HEK293 (cell line): Measurements from ENCODE around the gene CXXC5.
A peak's percentile ranks its signal among the peaks of the same experiment; 100 is the strongest.

Source experiments
- ELK4 ChIP-seq: IDR thresholded peaks from 2 replicates; pipeline ENCODE4 v1.6.1; 2011; ENCODE audit warnings: mild to moderate bottlenecking, low read depth, low read length, borderline replicate concordance
- GLIS1 ChIP-seq: fragments of 450-650 bp; formaldehyde crosslinking; IDR thresholded peaks from 2 replicates; pipeline ENCODE4 v1.5.1; 2016; ENCODE audit warnings: missing biosample characterization, missing genetic modification characterization
- HOXC10 ChIP-seq: sonication (generic); formaldehyde crosslinking; IDR thresholded peaks from 2 replicates; pipeline ENCODE4 v1.8.1; 2023; ENCODE audit warnings: mild to moderate bottlenecking, missing genetic modification reagents
- KLF1 ChIP-seq: fragments of 450-650 bp; formaldehyde crosslinking; IDR thresholded peaks from 2 replicates; pipeline ENCODE4 v1.5.1; 2016; ENCODE audit warnings: missing biosample characterization, missing genetic modification characterization
- KLF10 ChIP-seq: fragments of 450-650 bp; IDR thresholded peaks from 2 replicates; pipeline ENCODE4 v1.5.1; 2018; ENCODE audit warnings: missing biosample characterization, mild to moderate bottlenecking, missing genetic modification characterization
- KLF17 ChIP-seq: fragments of 450-650 bp; formaldehyde crosslinking; IDR thresholded peaks from 2 replicates; pipeline ENCODE4 v1.5.1; 2016; ENCODE audit warnings: missing biosample characterization, missing genetic modification characterization
- MYNN ChIP-seq: fragments of 450-650 bp; formaldehyde crosslinking; IDR thresholded peaks from 2 replicates; pipeline ENCODE4 v1.5.1; 2016; ENCODE audit warnings: missing biosample characterization, missing genetic modification characterization, borderline replicate concordance
- SCRT2 ChIP-seq: fragments of 450-650 bp; formaldehyde crosslinking; IDR thresholded peaks from 2 replicates; pipeline ENCODE4 v1.5.1; 2016; ENCODE audit warnings: missing biosample characterization, missing genetic modification characterization
- SP7 ChIP-seq: fragments of 450-650 bp; formaldehyde crosslinking; IDR thresholded peaks from 2 replicates; pipeline ENCODE4 v1.5.1; 2016; ENCODE audit warnings: missing biosample characterization, missing genetic modification characterization
- ZBTB17 ChIP-seq: fragments of 450-650 bp; formaldehyde crosslinking; IDR thresholded peaks from 2 replicates; pipeline ENCODE4 v1.5.1; 2016; ENCODE audit warnings: missing biosample characterization, missing genetic modification characterization
- ZBTB21 ChIP-seq: fragments of 450-650 bp; formaldehyde crosslinking; IDR thresholded peaks from 2 replicates; pipeline ENCODE4 v1.5.1; 2017; ENCODE audit warnings: missing biosample characterization, missing genetic modification characterization
- ZBTB26 ChIP-seq: fragments of 450-650 bp; formaldehyde crosslinking; optimal IDR thresholded peaks from 2 replicates; pipeline ENCODE3; 2016; ENCODE audit warnings: missing biosample characterization, mild to moderate bottlenecking, missing genetic modification characterization
- ZBTB49 ChIP-seq: fragments of 450-650 bp; formaldehyde crosslinking; IDR thresholded peaks from 2 replicates; pipeline ENCODE4 v1.5.1; 2016; ENCODE audit warnings: missing biosample characterization, missing genetic modification characterization, low read depth
- ZBTB7A ChIP-seq: fragments of 450-650 bp; formaldehyde crosslinking; IDR thresholded peaks from 2 replicates; pipeline ENCODE4 v1.5.1; 2016; ENCODE audit warnings: low read depth, missing biosample characterization, missing genetic modification characterization
- ZFP37 ChIP-seq: fragments of 450-650 bp; formaldehyde crosslinking; IDR thresholded peaks from 2 replicates; pipeline ENCODE4 v1.5.1; 2016; ENCODE audit warnings: missing biosample characterization, missing genetic modification characterization
- ZNF138 ChIP-seq: fragments of 450-650 bp; formaldehyde crosslinking; IDR thresholded peaks from 2 replicates; pipeline ENCODE4 v1.5.1; 2016; ENCODE audit warnings: missing biosample characterization, missing genetic modification characterization, borderline replicate concordance
- ZNF16 ChIP-seq: fragments of 450-650 bp; formaldehyde crosslinking; IDR thresholded peaks from 2 replicates; pipeline ENCODE4 v1.5.1; 2016; ENCODE audit warnings: low read depth, missing biosample characterization, missing genetic modification characterization
- ZNF266 ChIP-seq: fragments of 450-650 bp; formaldehyde crosslinking; IDR thresholded peaks from 2 replicates; pipeline ENCODE4 v1.5.1; 2016; ENCODE audit warnings: missing biosample characterization, missing genetic modification characterization, low read depth
- ZNF292 ChIP-seq: fragments of 450-650 bp; formaldehyde crosslinking; IDR thresholded peaks from 2 replicates; pipeline ENCODE4 v1.5.1; 2016; ENCODE audit warnings: low read depth, missing biosample characterization, missing genetic modification characterization, borderline replicate concordance
- ZNF350 ChIP-seq: fragments of 450-650 bp; formaldehyde crosslinking; IDR thresholded peaks from 2 replicates; pipeline ENCODE4 v1.5.0; 2017; ENCODE audit warnings: missing biosample characterization, mild to moderate bottlenecking, missing genetic modification characterization
- ZNF366 ChIP-seq: fragments of 450-650 bp; formaldehyde crosslinking; conservative IDR thresholded peaks from 2 replicates; pipeline ENCODE4 v1.5.1; 2016; ENCODE audit warnings: missing biosample characterization, missing genetic modification characterization
- ZNF529 ChIP-seq: fragments of 450-650 bp; formaldehyde crosslinking; IDR thresholded peaks from 2 replicates; pipeline ENCODE4 v1.5.1; 2017; ENCODE audit warnings: missing genetic modification characterization, missing biosample characterization; ENCODE audit not compliant: insufficient replicate concordance
- ZNF600 ChIP-seq: fragments of 450-650 bp; formaldehyde crosslinking; IDR thresholded peaks from 2 replicates; pipeline ENCODE4 v1.5.1; 2016; ENCODE audit warnings: missing biosample characterization, missing genetic modification characterization
- ZNF621 ChIP-seq: fragments of 450-650 bp; formaldehyde crosslinking; IDR thresholded peaks from 2 replicates; pipeline ENCODE4 v1.5.1; 2017; ENCODE audit warnings: missing biosample characterization, missing genetic modification characterization
- ZNF623 ChIP-seq: fragments of 450-650 bp; formaldehyde crosslinking; IDR thresholded peaks from 2 replicates; pipeline ENCODE4 v1.5.1; 2016; ENCODE audit warnings: missing biosample characterization, missing genetic modification characterization
- ZNF677 ChIP-seq: fragments of 450-650 bp; IDR thresholded peaks from 2 replicates; pipeline ENCODE4 v1.5.0; 2018; ENCODE audit warnings: missing biosample characterization, mild to moderate bottlenecking, missing genetic modification characterization, moderate library complexity
- ZNF747 ChIP-seq: fragments of 450-650 bp; formaldehyde crosslinking; IDR thresholded peaks from 2 replicates; pipeline ENCODE4 v1.5.1; 2016; ENCODE audit warnings: missing biosample characterization, missing genetic modification characterization
- ZNF768 ChIP-seq: fragments of 450-650 bp; formaldehyde crosslinking; IDR thresholded peaks from 2 replicates; pipeline ENCODE4 v1.5.1; 2018; ENCODE audit warnings: missing biosample characterization, mild to moderate bottlenecking, missing genetic modification characterization
- ZNF776 ChIP-seq: fragments of 450-650 bp; formaldehyde crosslinking; IDR thresholded peaks from 2 replicates; pipeline ENCODE4 v1.5.0; 2017; ENCODE audit warnings: missing biosample characterization, missing genetic modification characterization, borderline replicate concordance
- ZNF791 ChIP-seq: fragments of 450-650 bp; formaldehyde crosslinking; IDR thresholded peaks from 2 replicates; pipeline ENCODE4 v1.5.1; 2016; ENCODE audit warnings: missing biosample characterization, missing genetic modification characterization
- ZSCAN18 ChIP-seq: fragments of 450-650 bp; formaldehyde crosslinking; IDR thresholded peaks from 2 replicates; pipeline ENCODE4 v1.5.1; 2016; ENCODE audit warnings: missing biosample characterization, missing genetic modification characterization
- ZXDB ChIP-seq: fragments of 450-650 bp; formaldehyde crosslinking; IDR thresholded peaks from 2 replicates; pipeline ENCODE4 v1.5.1; 2016; ENCODE audit warnings: missing biosample characterization, missing genetic modification characterization

CXXC5 gene

GRCh38 chr5:139633295-139634027, 14.7 kb upstream of the CXXC5 start (continued):
- no peak for TF ChIP-seq ZBTB21 (tag by site-specific recombination)
- TF ChIP-seq MYNN (tag by site-specific recombination) = peak; percentile 89
- peak; percentile 72 for TF ChIP-seq ZBTB17 (tag by site-specific recombination)
- TF ChIP-seq ZXDB = 0 out of 2 replicates have a peak, but pooled peaks have one; percentile 36
- TF ChIP-seq SP7 = peak; percentile 47; the same call in 1 of the 2 replicates
- no peak for TF ChIP-seq ZSCAN18
- TF ChIP-seq ZNF600 (tag by site-specific recombination) = 0 out of 2 replicates have a peak, but pooled peaks have one; percentile 16
- TF ChIP-seq ZBTB49 (tag by site-specific recombination) = no peak
- no peak for TF ChIP-seq SCRT2 (tag by site-specific recombination)
- TF ChIP-seq ZFP37 (tag by site-specific recombination) = no peak; the same call in 1 of the 2 replicates
- no peak for TF ChIP-seq ZNF266 (tag by site-specific recombination)
- TF ChIP-seq ZNF16 (tag by site-specific recombination) = no peak
- no peak for TF ChIP-seq ZNF776 (tag by site-specific recombination)
- TF ChIP-seq ZNF292 = no peak
- no peak for TF ChIP-seq ZNF791
- no peak for TF ChIP-seq ZNF350 (tag by site-specific recombination)
- no peak for TF ChIP-seq ZNF621 (tag by site-specific recombination)
- no peak for TF ChIP-seq ELK4
- TF ChIP-seq ZNF747 (tag by site-specific recombination) = no peak
- peak; percentile 47; the same call in 1 of the 2 replicates for TF ChIP-seq KLF17
- TF ChIP-seq ZNF138 (tag by site-specific recombination) = no peak
- TF ChIP-seq ZNF366 (tag by site-specific recombination) = peak; percentile 59; the same call in 1 of the 2 replicates
- TF ChIP-seq ZBTB7A (tag by site-specific recombination) = no peak
- TF ChIP-seq ZBTB26 (tag by site-specific recombination) = peak; percentile 13
- TF ChIP-seq ZNF623 (tag by site-specific recombination) = no peak
- peak; percentile 54 for TF ChIP-seq GLIS1
- TF ChIP-seq ZNF529 (tag by site-specific recombination) = no peak
- TF ChIP-seq ZNF677 = no peak
- TF ChIP-seq HOXC10 (CRISPR knock-in tag) = no peak
- TF ChIP-seq KLF10 (tag by site-specific recombination) = no peak
- no peak for TF ChIP-seq ZNF768
- TF ChIP-seq KLF1 (tag by site-specific recombination) = peak; percentile 31; the same call in 1 of the 2 replicates
